DMS53 treated with DMSO at 0.1 percent for 48 hours (cell line): Measurements from ENCODE around the gene ADAMTS12.

ENCODE experiments used
- DNase-seq: peaks from one replicate; lab custom pipeline; 2025; ENCODE audit not compliant: unreplicated experiment; lab: John Stamatoyannopoulos, UW

ADAMTS12 gene, protein sequence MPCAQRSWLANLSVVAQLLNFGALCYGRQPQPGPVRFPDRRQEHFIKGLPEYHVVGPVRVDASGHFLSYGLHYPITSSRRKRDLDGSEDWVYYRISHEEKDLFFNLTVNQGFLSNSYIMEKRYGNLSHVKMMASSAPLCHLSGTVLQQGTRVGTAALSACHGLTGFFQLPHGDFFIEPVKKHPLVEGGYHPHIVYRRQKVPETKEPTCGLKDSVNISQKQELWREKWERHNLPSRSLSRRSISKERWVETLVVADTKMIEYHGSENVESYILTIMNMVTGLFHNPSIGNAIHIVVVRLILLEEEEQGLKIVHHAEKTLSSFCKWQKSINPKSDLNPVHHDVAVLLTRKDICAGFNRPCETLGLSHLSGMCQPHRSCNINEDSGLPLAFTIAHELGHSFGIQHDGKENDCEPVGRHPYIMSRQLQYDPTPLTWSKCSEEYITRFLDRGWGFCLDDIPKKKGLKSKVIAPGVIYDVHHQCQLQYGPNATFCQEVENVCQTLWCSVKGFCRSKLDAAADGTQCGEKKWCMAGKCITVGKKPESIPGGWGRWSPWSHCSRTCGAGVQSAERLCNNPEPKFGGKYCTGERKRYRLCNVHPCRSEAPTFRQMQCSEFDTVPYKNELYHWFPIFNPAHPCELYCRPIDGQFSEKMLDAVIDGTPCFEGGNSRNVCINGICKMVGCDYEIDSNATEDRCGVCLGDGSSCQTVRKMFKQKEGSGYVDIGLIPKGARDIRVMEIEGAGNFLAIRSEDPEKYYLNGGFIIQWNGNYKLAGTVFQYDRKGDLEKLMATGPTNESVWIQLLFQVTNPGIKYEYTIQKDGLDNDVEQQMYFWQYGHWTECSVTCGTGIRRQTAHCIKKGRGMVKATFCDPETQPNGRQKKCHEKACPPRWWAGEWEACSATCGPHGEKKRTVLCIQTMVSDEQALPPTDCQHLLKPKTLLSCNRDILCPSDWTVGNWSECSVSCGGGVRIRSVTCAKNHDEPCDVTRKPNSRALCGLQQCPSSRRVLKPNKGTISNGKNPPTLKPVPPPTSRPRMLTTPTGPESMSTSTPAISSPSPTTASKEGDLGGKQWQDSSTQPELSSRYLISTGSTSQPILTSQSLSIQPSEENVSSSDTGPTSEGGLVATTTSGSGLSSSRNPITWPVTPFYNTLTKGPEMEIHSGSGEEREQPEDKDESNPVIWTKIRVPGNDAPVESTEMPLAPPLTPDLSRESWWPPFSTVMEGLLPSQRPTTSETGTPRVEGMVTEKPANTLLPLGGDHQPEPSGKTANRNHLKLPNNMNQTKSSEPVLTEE (N-terminal part only)

GRCh38 chr5:33891788-33892619 lies at the start of gene ADAMTS12:
Gene ADAMTS12, minus strand, starts transcription at chr5:33891990. Its CDS starts 134 bp downstream, at chr5:33891856.
- no peak for DNase-seq

DNA sequence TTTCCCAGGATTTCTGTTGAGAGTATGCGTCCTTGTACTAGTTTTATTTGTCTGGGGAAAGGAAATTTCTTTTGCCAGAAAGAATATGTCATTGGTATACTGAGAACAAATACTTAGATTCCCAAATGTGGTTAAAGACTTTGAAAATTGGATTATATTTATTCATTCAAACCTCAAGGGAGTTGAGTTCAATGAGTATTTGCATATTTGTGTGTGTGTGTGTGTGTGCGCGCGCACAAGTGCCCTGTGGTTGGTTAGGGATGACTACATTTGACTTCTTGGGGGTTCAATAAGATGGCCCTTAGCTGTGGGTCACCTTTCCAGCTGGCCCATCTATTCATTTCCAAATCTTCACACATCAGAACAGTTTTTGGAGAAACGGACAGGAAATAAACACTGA lies 49.3 kb upstream of the ADAMTS12 start:
- no peak for DNase-seq

GRCh38 chr5:33939556-33940262 lies 47.9 kb upstream of the ADAMTS12 start:
- no peak for DNase-seq

- DNase-seq, result no peak
These were observed 47.1 kb upstream of the ADAMTS12 start for GRCh38 chr5:33938881-33939280.

DNA sequence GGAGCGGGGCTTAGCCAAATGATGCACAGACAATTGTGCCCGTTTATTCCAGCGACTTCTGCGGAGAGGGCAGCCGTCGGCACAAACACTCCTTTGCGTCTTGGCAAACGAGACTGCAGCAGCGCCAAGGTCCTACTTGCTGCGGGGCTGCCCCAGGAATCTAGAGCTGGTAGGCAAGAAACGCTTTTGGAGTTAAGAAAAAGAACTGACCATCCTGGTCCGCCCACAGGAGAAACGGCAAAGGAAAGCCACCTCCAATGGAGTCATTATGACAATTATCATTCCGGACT lies 46.7 kb upstream of the ADAMTS12 start:
- no peak for DNase-seq

GRCh38 chr5:33937707-33938506 lies 46.1 kb upstream of the ADAMTS12 start:
- no peak for DNase-seq

GRCh38 chr5:33937017-33937706 lies 45.4 kb upstream of the ADAMTS12 start:
- no peak for DNase-seq

DNA sequence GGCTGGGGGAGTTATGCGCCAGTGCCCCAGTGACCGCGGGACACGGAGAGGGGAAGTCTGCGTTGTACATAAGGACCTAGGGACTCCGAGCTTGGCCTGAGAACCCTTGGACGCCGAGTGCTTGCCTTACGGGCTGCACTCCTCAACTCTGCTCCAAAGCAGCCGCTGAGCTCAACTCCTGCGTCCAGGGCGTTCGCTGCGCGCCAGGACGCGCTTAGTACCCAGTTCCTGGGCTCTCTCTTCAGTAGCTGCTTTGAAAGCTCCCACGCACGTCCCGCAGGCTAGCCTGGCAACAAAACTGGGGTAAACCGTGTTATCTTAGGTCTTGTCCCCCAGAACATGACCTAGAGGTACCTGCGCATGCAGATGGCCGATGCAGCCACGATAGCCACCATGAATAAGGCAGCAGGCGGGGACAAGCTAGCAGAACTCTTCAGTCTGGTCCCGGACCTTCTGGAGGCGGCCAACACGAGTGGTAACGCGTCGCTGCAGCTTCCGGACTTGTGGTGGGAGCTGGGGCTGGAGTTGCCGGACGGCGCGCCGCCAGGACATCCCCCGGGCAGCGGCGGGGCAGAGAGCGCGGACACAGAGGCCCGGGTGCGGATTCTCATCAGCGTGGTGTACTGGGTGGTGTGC lies 44.7 kb upstream of the ADAMTS12 start, which contains the start of gene RXFP3:
Gene RXFP3 (plus strand): TSS at position 6 of the 636 bp plus-strand sequence. CDS start 355 bp downstream, at position 361.
- no peak for DNase-seq

GRCh38 chr5:33936004-33936380 lies 44.2 kb upstream of the ADAMTS12 start:
- DNase-seq, result no peak

DNA sequence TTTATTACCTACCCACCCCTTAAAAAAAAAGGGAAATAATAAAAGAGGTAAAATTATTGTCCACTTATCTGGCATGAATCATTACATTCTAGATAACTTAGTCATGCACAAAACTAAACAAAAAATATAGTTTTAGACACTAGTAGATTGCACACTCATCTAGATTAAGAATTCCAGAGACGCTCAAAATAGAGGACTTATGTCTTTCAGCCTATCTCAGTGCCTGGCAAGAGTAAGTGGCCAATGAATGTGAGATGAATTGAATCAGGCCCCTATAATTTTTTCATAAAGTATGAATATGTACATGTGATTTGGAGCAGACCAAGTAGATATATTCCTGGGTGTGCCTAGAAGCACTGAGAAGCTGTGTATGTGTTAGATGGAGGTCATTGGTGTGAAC lies 42.4 kb upstream of the ADAMTS12 start:
- DNase-seq, result no peak

DNA sequence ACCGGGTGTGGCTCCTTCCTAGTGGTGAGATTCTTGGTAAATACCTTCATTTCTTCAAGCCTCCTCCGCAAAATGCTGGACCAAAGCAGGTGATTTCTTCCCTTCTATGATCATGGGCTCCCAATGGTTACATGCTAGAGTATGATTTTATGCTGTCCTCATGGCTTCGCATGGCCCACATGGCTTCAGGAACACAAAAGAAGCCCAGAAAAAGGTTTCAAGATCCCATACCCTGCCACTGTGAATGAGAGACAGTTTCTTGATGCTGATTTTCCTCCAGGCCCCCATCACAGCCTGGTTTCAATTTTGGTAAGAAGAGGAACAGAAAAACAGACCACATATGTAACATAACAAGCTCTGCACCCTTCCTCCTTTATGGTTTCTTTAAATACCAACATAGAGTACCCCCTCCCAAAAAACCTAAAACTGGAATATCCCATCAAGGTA lies 42.0 kb upstream of the ADAMTS12 start:
- no peak for DNase-seq

DNA sequence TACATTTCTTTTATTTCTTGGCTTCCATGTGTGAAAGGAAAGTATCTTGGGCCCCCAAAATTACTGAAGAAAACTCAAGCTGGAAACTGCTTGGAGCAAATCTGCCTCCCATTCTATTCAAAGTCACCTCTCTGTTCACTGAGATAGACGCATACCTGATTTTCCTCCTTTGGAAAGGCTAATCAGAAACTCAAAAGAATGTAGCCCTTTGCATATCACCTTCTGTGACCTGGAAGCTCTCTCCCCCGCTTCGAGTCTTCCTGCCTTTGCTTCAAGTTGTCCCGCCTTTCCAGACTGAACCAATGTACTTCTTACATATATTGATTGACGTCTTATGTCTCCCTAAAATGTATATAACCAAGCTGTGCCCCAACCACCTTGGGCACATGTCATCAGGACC lies 39.3 kb upstream of the ADAMTS12 start:
- no peak for DNase-seq

DNA sequence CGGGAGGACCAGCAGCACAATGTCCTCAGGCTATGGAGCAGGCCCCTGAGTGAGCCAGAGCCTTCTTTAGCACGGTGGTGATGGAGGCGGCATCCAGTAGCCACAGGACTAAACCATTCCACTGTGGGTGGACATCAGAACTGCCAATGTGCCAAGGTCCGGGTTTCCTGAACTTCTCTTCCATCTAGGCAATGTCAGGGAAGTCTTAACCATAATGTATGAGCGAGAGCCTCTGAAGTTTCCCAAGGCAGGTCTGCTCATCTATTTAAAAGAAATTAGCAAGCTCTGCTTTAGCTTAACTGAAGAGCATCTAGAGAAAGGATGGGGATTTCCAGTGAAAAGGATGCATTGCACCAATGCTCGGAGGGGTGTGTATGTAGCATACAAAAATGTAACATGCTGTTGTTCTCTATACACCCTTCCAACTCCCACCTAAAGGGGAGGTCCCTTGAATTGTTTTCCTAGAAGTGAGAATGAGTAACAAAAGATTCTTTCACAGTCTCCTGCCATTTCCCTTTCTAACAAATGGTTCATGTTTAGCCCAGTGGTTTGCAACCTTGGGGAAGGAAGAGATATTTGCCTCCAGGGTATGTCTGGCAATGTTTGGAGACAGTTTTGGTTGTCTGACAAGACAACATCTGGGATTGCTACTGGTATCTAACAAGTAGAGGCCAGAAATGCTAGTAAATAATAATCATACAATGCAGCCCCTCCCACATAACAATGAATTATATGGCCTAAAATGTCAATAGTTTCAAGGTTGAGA lies 38.3 kb upstream of the ADAMTS12 start:
- no peak for DNase-seq

- no peak for DNase-seq
These were observed 36.5 kb upstream of the ADAMTS12 start for GRCh38 chr5:33928283-33928682.

GRCh38 chr5:33927685-33928084 lies 35.9 kb upstream of the ADAMTS12 start:
- no peak for DNase-seq

DNA sequence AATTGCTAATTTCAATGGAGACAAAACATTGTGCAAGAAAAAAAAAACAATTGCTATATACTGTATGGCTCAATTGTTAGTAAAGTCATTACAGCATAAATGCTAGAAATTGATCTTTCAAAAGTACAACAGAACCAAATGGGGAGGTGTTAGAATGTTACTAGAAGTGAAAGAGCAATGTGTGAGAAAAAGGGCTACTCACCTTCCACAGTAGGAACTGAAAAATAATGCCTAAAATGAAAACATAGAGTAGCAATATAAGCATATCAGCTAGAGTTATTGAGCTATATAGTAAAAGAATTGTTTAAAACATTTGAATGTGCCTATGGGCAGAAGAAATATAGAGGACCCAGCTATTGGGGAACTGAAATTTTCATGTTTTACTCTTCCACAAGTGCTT lies 33.5 kb upstream of the ADAMTS12 start:
- DNase-seq, result no peak

DNA sequence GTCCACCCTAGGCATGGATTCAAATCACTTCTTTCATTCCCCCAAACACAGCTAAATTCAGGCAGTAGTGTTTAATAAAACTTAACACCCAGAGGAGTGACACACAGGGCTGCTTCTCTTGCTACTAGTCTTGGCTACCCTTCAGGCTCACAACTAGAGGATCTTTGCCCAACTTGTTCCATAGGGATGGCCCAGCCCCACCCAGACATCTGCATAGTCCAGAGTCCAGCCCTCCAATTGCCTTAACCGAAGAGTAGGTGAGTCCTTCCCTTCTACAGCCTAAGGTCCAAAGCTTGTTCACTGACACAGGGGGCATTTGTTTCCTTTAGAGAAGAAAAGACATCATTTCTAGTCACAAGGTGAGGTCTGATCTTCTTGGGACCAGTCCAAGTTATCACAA lies 29.2 kb upstream of the ADAMTS12 start:
- DNase-seq, result no peak
